Stimulated activated naive CD8-positive, alpha-beta T cell treated with anti-CD3 and anti-CD28 coated beads, Interleukin-15, amount 100 ng/mL, for 72 hours (primary cell): ENCODE data around the gene GJC1.
A peak's percentile ranks its signal among the peaks of the same experiment; 100 is the strongest.

ENCODE experiments used
- ATAC-seq: fragments of 150-1000 bp; cut with Tn5 transposase; 2 replicates; pipeline ENCODE4 v1.10.0; 2021; ENCODE audit warnings: mild to moderate bottlenecking, moderate library complexity
- DNase-seq, 2 donors: peaks; one replicate each; pipeline ENCODE4 v3.0.0; 2021 to 2022
- H3K27ac Mint-ChIP-seq, 2 donors: one replicate each; pipeline ENCODE4 v1.8.0; 2022; ENCODE audit warnings: mild to moderate bottlenecking in 2 of 2, mixed read lengths in 2 of 2, moderate library complexity in 2 of 2
- H3K27me3 Mint-ChIP-seq: one replicate; pipeline ENCODE4 v1.8.0; 2022; ENCODE audit warnings: mixed read lengths
- H3K4me1 Mint-ChIP-seq: one replicate; pipeline ENCODE4 v1.8.0; 2022; ENCODE audit warnings: mild to moderate bottlenecking, mixed read lengths
- H3K4me3 Mint-ChIP-seq, 2 donors: one replicate each; pipeline ENCODE4 v1.8.0; 2022; ENCODE audit warnings: mild to moderate bottlenecking in 2 of 2, mixed read lengths in 2 of 2, moderate library complexity in 1 of 2
- H3K9me3 Mint-ChIP-seq, 2 donors: one replicate each; pipeline ENCODE4 v1.8.0; 2022; ENCODE audit warnings: mixed read lengths in 2 of 2

Gene GJC1

GRCh38 chr17:44850612-44851011 is 20.5 kb upstream of the GJC1 start:
- peak overlapping the region; percentile 42 to 89 for H3K27ac Mint-ChIP-seq
- H3K9me3 Mint-ChIP-seq, result no peaks in the 10 kb centered on the region
- no peak for DNase-seq
- no peak for ATAC-seq
- H3K27me3 Mint-ChIP-seq, result no peaks in the 10 kb centered on the region
- no peak overlapping the region for H3K4me3 Mint-ChIP-seq
- no peaks in the 10 kb centered on the region for H3K4me1 Mint-ChIP-seq

DNA sequence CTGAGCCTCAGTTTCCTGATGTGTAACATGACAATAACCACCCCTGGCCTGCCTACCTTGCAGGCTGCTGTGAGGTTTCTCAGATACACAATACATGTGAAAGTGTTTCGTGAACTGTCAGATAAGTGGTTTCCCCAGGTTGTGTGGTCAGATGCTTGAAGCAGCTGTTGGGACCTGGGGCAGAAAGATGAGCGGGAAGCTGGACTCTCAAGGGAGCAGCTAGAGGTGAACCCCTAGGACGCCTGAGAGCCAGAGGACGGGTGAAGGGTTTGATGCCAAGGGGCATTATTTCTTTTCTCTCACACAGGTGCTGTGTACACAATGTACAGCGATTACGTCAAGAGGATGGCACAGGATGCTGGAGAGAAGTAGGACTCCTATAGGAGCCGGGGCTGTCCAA is 19.9 kb upstream of the GJC1 start:
- no peaks in the 10 kb centered on the region for H3K4me1 Mint-ChIP-seq
- H3K4me3 Mint-ChIP-seq, result no peak overlapping the region
- no peak for DNase-seq
- ATAC-seq, result no peak
- H3K9me3 Mint-ChIP-seq, result no peaks in the 10 kb centered on the region
- H3K27me3 Mint-ChIP-seq, result no peaks in the 10 kb centered on the region
- peak overlapping the region in 1 of 2 donors; percentile 89 for H3K27ac Mint-ChIP-seq

DNA sequence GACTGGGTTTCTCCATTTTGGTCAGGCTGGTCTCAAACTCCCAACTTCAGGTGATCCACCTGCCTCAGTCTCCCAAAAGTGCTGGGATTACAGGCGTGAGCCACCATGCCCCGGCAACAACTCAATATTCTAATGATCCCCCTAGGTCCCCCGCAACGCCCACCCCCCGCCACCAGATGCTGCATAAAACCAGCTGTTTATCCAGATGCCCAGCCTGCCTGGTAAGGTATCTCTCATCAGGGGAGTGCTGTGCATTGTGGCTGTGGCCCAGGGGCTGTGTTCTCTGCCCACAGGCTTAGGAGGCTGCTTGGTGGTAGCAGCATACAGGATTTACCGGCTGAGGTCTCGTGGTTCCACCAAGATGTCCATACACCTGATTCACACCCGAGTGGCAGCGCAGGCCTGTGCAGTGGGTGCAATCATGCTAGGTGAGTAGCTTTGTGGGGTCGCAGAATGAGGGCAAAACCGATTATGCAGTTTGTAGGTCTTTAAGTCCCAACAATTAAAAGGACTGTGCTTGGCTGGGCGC is 18.9 kb upstream of the GJC1 start:
- no peak overlapping the region for H3K27ac Mint-ChIP-seq

GRCh38 chr17:44848257-44848795 is 18.2 kb upstream of the GJC1 start:
- Mint-ChIP-seq H3K4me1 (no peaks in the 10 kb centered on the region), H3K27me3 (no peaks in the 10 kb centered on the region), H3K9me3 (no peaks in the 10 kb centered on the region), H3K4me3 (no peak overlapping the region), H3K27ac (peak overlapping the region; percentile 27 to 62)
- ATAC-seq (no peak), DNase-seq (no peak)

More for the DNA sequence above, 18.9 kb upstream of the GJC1 start:
- no peak for DNase-seq
- Mint-ChIP-seq H3K4me3 (no peak overlapping the region), H3K27me3 (no peaks in the 10 kb centered on the region), H3K9me3 (no peaks in the 10 kb centered on the region), H3K4me1 (no peaks in the 10 kb centered on the region)
- ATAC-seq, result no peak

DNA sequence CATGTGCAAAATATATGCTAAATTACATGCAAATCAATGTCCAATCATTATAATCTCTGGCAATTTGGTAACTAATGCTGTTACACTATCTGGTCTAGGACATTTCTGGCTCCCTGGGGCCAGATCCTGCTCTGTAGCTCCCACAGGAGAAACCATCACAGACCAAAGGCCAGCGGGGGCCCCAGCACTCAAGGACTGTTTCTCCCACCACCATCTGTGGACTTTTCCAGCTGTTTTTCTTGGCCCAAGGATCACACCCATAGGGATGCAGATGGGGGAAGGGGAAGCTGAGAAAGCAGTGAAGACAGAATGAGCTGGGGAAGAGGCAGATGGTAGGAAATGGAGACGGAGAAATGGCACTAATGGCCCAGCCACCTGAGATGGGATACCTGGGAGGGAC is 17.5 kb upstream of the GJC1 start, which contains the start of gene HIGD1B:
TSS of gene HIGD1B (plus strand) at position 298 of the 400 bp plus-strand sequence. CDS start 270 bp downstream, outside the sequence.
- H3K27me3 Mint-ChIP-seq, result no peaks in the 10 kb centered on the region
- H3K9me3 Mint-ChIP-seq, result no peaks in the 10 kb centered on the region
- H3K27ac Mint-ChIP-seq, result peak within 1 kb of the TSS; percentile 27 to 62
- DNase-seq (no peak), ATAC-seq (no peak)
- H3K4me1 Mint-ChIP-seq, result no peaks in the 10 kb centered on the region
- no peak within 1 kb of the TSS for H3K4me3 Mint-ChIP-seq

DNA sequence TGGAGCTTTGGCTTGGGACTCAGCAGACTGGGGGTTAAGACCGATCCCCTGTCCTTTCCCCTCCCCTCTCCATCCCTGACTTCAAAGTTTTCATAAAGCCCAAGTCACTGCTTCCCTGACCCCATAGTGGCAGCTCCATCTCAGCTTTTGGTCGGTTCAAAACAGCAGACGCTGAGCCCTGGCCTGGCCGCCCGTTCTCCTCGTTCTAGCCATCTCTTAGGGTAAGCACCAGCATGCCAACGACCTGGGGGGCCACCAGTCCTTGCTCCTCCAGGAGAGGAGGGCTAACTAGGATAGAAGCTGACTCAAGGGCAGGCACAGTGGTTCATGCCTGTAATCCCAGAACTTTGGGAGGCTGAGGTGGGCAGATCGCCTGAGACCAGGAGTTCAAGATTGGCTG is 16.1 kb upstream of the GJC1 start:
- no peaks in the 10 kb centered on the region for H3K9me3 Mint-ChIP-seq
- ATAC-seq (no peak), DNase-seq (no peak)
- no peaks in the 10 kb centered on the region for H3K27me3 Mint-ChIP-seq
- H3K4me1 Mint-ChIP-seq, result peaks cover 3% of the 10 kb centered on the region
- no peak overlapping the region for H3K4me3 Mint-ChIP-seq
- H3K27ac Mint-ChIP-seq, result no peak overlapping the region

DNA sequence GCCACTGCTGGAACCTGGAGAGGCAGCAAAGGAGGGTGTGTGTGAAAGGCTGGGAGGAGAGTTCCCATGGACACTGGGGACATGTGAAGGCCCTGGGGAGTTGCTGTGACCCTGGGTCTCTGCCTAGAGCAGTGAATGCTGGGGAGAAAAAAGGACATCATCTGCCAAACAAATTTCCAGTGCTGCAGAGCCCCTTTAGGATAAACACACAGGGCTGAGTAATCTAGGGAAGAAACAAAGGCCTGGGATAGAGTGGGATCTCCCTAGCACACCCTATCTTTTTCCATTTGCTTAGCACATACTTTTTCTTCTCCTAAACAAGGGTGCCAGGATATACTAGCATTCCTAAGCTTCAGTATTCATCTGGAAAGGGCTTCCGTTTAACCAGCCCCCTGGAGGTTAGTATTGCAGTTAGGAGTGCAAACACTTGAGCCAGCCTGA is 14.3 kb upstream of the GJC1 start:
- Mint-ChIP-seq H3K9me3 (no peaks in the 10 kb centered on the region), H3K27ac (no peak overlapping the region), H3K4me3 (no peak overlapping the region), H3K27me3 (no peaks in the 10 kb centered on the region), H3K4me1 (peaks cover 13% of the 10 kb centered on the region)
- DNase-seq, result no peak
- no peak for ATAC-seq

DNA sequence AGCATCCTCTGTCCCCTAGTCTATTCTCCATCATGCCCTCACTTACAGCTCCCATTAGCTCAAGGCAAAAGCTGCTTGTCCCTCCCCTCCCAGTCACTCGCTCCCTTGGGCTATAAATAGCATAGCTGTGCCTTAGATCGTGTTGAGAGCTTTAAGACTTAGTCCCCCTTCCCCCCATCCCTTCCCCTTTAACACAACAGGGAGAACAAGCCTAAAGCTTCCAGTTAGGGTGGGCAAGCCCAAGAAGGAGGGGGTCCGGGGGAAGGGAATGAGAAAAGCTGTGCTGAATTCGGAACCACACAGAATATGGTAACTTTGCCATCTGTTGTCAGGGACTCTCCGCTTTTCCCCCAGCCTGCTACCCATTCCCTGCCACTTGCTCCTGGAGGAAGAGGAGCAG is 12.7 kb upstream of the GJC1 start:
- H3K27me3 Mint-ChIP-seq, result no peaks in the 10 kb centered on the region
- no peaks in the 10 kb centered on the region for H3K9me3 Mint-ChIP-seq
- H3K4me3 Mint-ChIP-seq, result no peak overlapping the region
- peak overlapping the region in 1 of 2 donors; percentile 50 for H3K27ac Mint-ChIP-seq
- no peak for ATAC-seq
- DNase-seq, result no peak
- peaks cover 13% of the 10 kb centered on the region for H3K4me1 Mint-ChIP-seq

GRCh38 chr17:44840936-44841335 is 10.8 kb upstream of the GJC1 start:
- H3K27ac Mint-ChIP-seq, result peak overlapping the region in 1 of 2 donors; percentile 42
- H3K9me3 Mint-ChIP-seq, result no peaks in the 10 kb centered on the region
- peak; percentile 55 for ATAC-seq

GRCh38 chr17:44840274-44840673 is 10.2 kb upstream of the GJC1 start:
- peaks cover 3% of the 10 kb centered on the region for H3K27me3 Mint-ChIP-seq
- no peaks in the 10 kb centered on the region for H3K9me3 Mint-ChIP-seq
- H3K4me3 Mint-ChIP-seq, result no peak overlapping the region
- DNase-seq (no peak), ATAC-seq (no peak)
- no peak overlapping the region for H3K27ac Mint-ChIP-seq
- peaks cover 13% of the 10 kb centered on the region for H3K4me1 Mint-ChIP-seq

More at GRCh38 chr17:44840936-44841335, 10.8 kb upstream of the GJC1 start:
- H3K4me3 Mint-ChIP-seq, result no peak overlapping the region
- H3K4me1 Mint-ChIP-seq, result peaks cover 13% of the 10 kb centered on the region
- no peak for DNase-seq
- H3K27me3 Mint-ChIP-seq, result no peaks in the 10 kb centered on the region

DNA sequence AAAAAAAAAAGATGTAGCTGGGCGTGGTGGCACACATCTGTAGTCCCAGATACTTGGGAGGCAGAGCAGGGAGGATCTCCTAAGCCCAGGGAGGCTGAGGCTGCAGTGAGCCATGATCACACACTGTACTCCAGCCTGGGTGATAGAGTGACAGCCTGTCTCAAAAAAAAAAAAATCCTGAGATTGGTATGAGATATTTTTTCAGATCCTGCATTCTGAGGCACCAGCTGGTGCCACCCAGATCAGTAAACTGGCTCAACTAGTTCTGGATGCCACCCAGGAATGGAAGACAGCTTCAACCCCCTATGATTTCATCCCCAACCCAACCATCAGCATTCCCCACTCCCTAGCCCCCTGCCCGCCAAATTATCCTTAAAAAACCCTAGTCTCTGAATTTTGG is 7.1 kb upstream of the GJC1 start:
- Mint-ChIP-seq H3K9me3 (no peaks in the 10 kb centered on the region), H3K4me3 (no peak overlapping the region), H3K27me3 (peaks cover 17% of the 10 kb centered on the region), H3K4me1 (peaks cover 13% of the 10 kb centered on the region), H3K27ac (no peak overlapping the region)
- DNase-seq, result no peak
- ATAC-seq, result no peak

DNA sequence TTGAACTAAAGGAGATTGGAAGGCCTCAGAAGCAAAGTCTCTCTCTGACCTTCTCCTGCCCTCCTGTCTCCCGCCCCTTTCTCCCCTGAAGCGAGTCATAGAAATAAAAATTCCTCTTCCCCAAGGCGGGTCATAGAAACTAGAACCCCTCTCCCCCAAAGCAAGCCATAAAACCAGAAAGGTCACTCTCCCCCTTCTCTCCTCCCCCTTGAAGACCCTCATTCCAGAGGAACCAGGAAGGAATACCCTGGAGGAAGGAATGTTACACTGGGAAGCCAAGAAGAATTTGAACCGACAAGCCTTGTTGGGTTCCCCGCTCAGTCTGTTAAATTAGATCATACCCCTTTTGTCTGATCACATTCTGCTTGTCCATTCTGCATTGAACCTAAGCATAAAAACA is 2.7 kb upstream of the GJC1 start:
- H3K4me3 Mint-ChIP-seq, result no peak overlapping the region
- peaks cover 54% of the 10 kb centered on the region for H3K27me3 Mint-ChIP-seq
- H3K27ac Mint-ChIP-seq, result no peak overlapping the region
- ATAC-seq (no peak), DNase-seq (no peak)
- peaks cover 16% of the 10 kb centered on the region for H3K4me1 Mint-ChIP-seq
- no peaks in the 10 kb centered on the region for H3K9me3 Mint-ChIP-seq

DNA sequence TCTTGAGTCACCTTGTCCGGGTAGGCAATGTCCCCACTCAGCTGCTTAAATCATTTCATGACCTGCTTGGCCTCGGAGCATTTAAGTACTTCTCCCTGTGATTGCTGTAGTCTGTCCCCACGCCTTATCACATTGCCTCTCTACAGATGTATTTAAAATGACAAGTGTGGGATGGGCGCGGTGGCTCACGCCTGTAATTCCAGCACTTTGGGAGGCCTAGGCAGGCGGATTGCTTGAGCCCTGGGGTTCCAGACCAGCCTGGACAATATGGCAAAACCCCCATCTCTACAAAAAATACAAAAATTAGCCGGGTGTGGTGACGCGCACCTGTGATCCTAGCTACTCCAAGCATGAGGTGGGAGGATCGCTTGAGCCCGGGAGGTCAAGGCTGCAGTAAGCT is 1.3 kb upstream of the GJC1 start:
- ATAC-seq (no peak), DNase-seq (no peak)
- Mint-ChIP-seq H3K9me3 (no peaks in the 10 kb centered on the region), H3K4me1 (peaks cover 16% of the 10 kb centered on the region), H3K4me3 (no peak overlapping the region), H3K27me3 (peaks cover 68% of the 10 kb centered on the region), H3K27ac (no peak overlapping the region)

DNA sequence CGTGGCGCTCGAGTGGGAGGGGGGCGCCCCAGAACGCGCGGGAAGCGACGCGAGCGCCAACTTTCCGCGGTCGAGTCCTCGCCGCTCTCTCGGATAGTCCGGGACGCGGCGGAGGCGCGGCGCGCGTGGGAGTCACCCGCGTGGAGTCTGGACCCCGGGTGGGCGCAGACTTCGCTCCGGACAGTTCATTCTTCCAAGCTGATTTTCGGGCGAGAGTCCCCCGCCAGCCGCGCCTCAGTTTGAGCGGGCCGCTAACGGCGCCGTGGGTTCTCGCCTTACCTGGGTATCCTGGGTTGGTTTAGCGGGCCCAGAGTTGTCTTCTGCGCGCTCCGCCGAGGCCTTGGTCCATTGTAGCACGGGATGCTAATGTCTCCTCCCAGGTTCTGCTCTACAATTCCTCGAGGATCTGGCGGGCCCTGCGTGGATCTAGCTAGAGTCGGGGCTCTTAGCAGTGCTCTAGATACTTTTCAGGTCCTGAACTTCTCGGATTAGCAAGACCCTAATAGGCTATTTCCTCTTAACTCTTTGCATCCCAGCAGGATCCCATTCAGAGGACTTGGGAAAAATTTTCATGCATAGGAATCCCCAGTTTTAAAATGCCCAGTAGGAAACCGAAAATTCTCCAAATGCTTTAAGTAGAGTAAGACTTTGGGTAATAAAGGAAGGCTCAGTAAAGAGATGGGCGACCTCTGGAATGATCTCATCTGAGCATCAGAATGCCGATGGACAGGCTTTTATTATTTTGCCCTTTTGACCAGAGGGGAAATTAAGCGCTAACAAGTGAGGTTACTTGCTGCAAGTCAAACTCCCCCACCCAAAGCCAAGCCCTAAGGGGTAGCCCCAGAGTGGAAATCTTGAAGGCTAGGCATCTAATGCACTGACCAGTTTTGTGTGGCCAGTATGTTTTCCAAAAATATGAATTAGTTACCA is 537 bp upstream of the GJC1 start:
- H3K4me1 Mint-ChIP-seq, result peaks cover 16% of the 10 kb centered on the region
- no peaks in the 10 kb centered on the region for H3K9me3 Mint-ChIP-seq
- H3K27me3 Mint-ChIP-seq, result peaks cover 68% of the 10 kb centered on the region
- H3K4me3 Mint-ChIP-seq, result peak overlapping the region; percentile 68 to 77
- H3K27ac Mint-ChIP-seq, result no peak overlapping the region
- peak; percentile 29 for ATAC-seq
- DNase-seq, result peak; percentile 8 to 17

GRCh38 chr17:44828919-44829522 is 1.1 kb downstream of the GJC1 start:
- Mint-ChIP-seq H3K4me3 (peak overlapping the region; percentile 86 to 92), H3K9me3 (no peaks in the 10 kb centered on the region), H3K27me3 (peaks cover 68% of the 10 kb centered on the region), H3K27ac (peak overlapping the region; percentile 76 to 86), H3K4me1 (peaks cover 16% of the 10 kb centered on the region)
- peak in 1 of 2 donors; percentile 6 for DNase-seq
- ATAC-seq, result no peak

DNA sequence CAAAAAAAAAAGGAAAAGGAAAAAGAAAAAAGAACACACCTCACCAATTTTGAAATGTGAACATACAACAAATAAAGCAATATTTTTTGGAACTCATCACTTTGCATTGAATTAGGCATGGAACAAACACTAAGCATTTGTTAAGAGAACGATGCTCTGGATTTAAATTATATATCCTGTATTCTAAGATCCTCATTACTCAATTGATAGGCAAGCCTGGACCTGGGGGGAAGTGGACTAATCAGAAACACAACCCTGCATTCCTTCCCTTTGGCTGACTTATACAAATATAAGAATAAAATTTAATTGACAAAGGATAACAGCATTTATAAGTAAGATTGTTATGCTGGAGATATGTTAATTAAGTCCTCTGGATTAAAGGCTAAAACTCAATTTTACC is 2.2 kb downstream of the GJC1 start:
- H3K27ac Mint-ChIP-seq, result no peak overlapping the region
- H3K9me3 Mint-ChIP-seq, result no peaks in the 10 kb centered on the region
- peaks cover 16% of the 10 kb centered on the region for H3K4me1 Mint-ChIP-seq
- H3K27me3 Mint-ChIP-seq, result peaks cover 72% of the 10 kb centered on the region
- no peak for DNase-seq
- H3K4me3 Mint-ChIP-seq, result no peak overlapping the region
- ATAC-seq, result no peak
